Amniotic stem cell (primary cell): ENCODE results near the gene TDRD9.

Source experiments
- DNase-seq: peaks from one replicate; lab custom pipeline; 2025; lab: John Stamatoyannopoulos, UW

The TDRD9 gene

DNA sequence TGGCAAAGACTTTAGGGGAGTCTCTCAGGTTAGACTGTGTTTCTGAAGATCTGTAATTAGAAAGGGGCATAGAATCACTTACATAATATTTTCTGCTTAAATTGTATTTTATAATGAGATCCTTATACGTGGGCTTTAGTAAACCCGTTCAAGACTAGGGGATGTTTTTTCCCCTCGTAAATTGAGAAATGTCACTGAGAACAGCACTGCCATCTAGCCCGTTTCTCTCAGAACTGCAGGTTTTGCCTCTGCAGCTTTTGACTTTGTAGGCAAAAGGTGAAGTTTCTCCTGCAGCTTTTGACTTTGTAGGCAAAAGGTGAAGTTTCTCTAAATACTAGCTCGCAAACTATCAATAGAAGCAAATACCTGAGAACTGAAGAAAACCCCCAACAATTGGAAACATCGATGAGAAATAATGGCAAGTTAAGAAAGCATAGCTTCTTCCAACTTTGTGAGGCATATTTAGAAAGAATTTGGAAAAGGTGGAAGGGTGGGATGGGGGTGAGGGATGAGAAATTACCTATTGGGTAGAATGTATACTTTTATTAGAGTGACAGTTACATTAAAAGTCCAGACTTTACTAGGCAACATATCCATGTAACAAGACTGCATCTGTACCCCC is 147.4 kb downstream of the TDRD9 start:
- no peak for DNase-seq

DNA sequence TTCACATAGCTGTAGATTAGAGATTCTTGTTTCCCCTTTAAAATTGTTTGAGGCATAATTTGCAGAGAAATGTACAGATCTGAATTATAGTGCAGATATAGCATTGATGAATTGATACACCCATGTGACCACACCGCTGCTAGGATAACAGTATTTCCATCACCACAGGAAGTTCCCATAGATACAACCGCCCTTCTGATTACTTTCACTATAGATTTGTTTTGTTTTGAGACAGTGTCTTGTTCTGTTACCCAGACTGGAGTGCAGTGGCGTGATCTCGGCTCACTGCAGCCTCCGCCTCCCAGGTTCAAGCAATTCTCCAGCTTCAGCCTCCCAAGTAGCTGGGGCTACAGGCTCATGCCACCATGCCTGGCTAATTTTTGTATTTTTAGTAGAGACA is 148.5 kb downstream of the TDRD9 start:
- no peak for DNase-seq

- DNase-seq: peak; percentile 71
Observed at GRCh38 chr14:104078031-104078455, 149.8 kb downstream of the TDRD9 start.

DNA sequence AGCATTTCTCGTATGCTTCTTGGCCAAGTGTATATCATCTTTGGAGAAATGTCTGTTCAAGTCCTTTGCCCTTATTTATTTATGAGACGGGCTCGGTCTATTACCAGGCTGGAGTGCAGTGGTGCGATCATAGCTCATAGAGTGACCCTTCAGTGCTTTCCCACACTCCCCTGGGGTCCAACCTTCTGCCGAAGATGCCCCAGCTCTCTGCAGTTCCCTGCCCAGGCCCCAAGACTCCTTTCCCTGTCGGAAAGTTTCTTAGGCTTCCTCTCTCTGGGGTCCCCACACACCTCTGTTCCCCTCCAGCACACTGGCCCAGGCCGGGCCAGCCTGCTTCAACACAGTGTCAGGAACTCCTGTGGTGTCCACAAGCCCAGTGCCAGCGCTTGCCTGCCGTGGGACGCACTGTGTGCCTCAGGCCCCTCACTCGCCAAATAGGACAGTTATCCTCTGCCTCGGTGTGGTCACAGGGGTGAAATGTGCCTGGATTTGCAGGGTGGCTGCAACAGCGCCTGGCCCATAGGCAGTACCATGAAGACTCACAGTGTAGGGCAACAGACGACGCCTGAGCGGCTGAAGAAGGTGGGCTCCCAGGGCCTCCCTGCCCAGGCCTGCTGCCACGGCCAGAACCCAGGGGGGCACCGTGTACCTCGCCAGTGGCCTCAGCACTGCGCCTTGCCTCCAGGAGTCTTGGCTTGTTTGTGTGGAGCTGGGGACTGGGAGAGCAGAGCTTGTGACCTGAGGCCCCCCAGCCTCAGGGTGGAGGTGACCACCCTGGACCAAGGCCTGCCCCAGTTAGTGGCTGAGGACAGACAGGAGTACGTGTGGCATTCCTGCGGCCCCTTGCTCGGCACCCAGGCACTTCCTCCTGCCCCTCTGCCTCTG is 152.4 kb downstream of the TDRD9 start:
- DNase-seq: no peak

DNA sequence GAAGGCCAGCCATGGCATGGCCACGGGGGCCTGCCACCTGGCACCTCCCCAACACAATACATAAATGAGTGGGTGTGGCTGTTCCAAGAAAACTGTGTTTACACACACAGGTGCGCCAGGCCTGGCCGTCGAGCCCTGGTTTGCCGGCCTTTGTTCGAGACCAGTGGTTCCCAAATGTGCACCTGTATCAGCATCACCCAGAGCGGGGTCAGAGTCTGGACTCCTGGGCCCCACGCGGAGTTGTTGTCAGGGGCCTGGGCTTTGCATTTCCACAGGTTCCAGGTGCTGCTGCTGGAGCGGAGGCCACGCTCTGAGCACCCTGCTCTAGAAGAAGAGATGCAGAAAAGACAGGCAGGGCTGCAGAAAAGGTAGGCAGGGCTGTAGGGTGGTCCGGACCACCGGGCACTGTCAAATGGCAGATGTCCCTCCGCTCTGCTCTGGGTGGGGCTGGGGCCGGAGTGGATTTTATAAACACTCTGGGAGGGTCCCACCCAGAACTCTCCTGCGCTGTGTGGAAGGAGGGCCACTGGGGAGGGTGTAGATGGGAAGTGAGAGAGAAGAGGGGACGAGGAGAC is 153.1 kb downstream of the TDRD9 start:
- DNase-seq: no peak

- no peak for DNase-seq
Observed at GRCh38 chr14:104081951-104082464, 153.8 kb downstream of the TDRD9 start.

GRCh38 chr14:104082807-104083206 is 154.6 kb downstream of the TDRD9 start:
- DNase-seq: no peak

GRCh38 chr14:104084251-104085002 is 156.2 kb downstream of the TDRD9 start:
- DNase-seq: no peak

DNA sequence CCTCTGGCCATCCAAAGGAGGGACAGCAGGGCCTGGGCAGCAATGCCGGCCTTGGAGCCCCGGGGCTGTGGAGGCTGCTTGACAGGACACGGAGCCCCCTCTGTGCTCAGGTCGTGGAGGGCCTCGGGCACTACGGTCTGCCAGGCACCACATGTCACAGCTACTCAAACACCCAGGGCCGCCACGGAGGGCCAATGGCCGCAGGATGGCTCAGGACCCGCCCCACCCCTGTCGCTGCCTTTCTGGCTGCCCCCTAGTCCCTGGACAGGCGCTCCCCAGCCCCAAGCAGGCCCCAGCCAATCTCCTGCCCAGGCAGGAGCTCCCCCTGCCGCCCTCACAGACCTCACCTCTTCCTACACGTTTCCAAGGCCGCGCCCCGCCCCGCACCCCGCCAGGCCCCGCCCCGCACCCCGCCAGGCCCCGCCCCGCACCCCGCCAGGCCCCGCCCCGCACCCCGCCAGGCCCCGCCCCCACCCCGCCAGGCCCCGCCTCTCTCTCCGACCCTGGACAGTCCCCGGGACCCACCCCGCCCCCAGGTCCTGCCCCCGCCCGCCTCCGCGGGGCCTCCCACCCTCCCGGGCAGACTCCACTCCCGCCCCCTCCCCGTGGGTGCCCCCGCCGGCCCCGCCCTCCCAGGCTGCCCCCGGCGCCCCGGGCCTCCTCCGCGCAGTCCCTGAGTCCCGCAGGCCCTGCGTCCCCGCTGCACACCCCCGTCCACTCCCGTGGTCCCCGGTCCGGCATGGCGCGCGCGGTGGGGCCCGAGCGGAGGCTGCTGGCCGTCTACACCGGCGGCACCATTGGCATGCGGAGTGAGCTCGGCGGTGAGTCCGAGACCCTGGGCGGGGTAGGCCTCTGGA is 157.0 kb downstream of the TDRD9 start, which contains the start of gene ASPG:
Gene ASPG, plus strand, starts transcription at position 669 of the 857 bp plus-strand sequence. Its CDS starts 71 bp downstream, at position 740.
- DNase-seq: no peak

DNA sequence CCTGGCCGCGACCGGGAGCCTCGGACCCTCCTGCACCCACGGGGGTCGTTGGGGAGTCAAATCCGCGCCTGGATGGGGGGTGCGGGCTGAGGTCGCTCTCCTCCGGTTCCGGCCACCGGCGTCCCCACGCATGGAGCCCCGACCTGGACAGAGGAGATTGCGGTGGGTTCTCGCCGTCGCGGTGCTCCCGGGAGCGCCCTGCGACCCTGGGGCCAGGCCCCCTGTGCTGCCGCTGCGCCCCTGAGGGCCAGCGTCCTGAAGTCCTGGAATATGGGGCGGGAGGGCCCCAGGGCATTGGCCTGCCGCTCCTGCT is 157.6 kb downstream of the TDRD9 start:
- DNase-seq: no peak

DNA sequence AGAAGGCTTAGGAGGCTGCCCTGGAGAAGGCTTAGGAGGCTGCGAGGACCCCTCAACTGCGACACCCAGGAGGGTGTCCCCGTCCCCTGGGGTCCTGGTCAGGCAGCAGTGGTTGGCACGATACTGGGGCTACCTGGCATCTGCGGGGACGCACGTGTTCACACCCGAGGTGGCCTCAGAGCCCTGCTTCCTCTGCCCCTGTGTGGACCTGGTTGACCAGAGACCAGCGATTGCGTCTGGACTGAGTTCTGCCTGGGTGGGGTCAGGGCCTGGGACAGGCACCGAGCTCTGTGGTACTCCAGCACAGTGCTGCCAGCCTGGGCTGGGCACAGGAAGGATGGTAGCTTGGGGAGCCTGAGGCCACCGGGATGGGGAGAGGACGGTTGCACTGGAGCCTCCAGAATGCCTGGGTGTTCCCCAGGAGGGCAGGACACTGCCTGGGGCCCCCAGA is 158.0 kb downstream of the TDRD9 start:
- DNase-seq: no peak

DNA sequence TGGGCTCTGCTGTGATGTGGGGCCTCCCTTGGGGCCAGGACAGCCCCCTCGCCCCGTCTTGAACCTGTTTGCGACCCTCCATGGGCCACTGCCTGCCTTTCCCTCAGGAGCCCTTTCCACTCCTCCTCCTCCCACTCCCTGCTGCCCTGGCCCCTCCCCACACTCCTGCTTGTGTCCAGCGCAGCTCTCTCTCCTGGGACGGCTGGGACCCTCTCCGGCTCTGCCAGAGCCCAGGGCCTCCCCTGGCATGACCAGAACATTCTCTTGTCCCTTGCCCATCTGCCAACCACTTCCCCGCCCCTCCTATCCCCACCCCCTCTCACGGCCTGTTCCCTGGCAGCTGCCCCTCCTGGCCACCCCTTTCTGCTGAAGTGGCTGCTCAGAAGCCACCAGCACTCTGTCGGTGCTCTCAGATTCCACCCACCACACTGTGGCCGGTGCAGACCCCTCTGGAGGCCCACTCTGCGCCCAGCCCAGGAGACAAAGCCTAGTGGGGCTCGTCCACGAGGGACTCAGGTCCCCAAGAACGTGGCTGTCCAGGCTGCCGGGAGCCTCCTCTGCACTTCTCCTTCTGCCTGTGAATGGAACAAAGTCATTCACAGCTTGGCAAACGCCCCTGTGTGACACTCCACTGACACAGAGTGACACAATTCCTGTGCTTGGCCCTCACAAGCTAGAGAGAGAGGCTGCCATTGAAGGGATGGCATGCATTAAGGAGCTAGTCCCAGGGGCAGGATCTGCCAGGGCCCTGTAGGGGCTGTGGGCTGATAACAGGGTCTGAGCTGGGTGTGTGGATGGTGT is 158.6 kb downstream of the TDRD9 start:
- no peak for DNase-seq

DNA sequence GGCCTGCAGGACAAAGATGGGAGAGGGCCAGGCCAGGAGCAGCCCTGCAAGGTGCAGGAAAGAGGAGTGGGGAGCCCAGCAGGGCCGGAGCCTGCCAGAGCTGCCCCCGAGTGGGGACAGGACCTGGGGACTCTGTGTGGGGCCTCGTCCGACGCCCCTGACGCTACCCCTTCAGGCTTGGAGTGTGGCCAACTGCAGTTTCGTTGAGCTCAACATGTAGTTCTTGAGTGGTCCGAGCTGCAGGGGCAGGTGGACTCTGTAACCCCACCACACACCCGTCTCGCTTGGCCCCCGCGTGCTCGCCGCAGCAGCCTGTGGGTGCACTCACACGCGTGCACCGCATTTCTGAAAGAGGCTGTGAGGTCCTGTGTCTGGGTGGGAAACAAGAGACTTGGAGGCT is 159.2 kb downstream of the TDRD9 start:
- no peak for DNase-seq

- DNase-seq: no peak
Observed at GRCh38 chr14:104087981-104088850, 160.0 kb downstream of the TDRD9 start.

DNA sequence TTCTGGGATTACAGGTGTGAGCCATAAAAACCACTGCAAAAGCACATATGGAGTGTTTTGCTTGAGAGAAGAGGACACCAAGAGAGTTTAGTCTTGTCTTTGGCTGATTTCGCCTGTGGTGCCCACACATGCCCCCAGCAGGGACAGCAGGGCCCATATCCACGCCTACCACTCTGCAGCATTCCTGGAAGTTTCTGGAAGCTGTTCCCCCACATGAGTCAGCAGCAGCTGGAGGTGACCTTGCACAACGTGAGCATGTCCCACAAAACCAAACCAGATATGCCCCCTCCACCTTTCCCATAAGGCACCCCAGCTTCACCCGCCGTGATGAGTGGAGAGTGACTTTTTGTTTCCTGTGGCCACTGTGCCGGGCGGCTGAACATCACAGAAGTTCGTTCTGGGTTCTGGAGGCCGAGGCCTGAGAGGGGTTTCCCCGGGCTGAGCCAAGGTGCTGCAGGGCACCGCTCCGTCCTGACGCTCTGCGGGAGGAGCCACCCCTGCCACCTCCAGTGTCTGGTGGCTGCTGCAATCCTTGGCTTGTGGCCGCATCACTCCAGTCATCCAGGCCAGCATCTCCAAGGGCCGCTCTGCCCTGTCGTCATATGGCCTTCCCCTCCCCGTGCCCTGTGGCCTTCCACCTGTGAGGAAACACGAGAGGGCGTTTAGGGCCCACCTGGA is 162.0 kb downstream of the TDRD9 start:
- DNase-seq: no peak

DNA sequence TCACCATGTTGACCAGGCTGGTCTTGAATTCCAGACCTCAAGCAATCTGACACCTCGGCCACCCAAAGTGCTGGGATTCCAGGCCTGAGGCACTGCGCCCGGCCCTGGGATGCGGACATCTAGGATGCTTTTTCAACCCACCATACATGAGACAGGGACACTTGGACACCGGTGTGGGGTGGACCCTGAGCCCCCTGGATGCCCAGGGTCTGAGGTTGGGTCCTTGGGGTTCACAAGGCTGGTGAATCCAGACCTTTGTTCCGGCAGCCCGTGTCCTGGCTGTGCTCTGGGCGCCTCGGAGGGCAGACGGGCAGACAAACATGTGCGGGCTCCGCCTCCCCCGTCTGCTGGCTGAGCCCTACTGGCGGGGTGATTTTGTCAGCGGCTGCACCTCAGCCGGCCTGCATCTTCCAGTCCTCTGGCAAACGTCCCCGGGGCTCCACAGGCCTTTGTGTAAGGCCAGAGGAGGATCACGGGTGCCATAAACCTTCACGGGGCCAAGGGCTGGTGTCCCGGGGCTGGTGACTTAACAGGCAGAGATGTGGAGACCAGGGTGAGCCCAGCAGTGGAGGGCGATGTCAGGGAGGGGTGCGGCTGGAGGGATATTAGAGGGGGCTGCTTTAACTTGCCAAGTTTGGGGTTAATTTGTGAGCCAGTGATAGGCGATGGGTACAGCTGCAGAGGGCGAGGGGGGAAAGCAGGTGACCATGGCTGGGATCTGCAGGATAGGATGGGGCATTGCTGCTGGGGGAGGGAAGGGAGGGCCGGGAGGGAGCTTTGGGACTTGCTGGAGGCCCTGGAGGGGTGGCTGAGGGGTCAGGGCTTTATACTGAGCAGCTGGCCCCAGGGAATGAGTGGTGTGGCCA is 163.0 kb downstream of the TDRD9 start:
- DNase-seq: no peak

- no peak for DNase-seq
Observed at GRCh38 chr14:104091927-104092771, 163.9 kb downstream of the TDRD9 start.
